Psoas muscle (tissue), 8 donors: ENCODE data around the gene GAB2. TPM values are rescaled to one million over a fixed set of nuclear protein-coding genes. Genes with fewer than 3 reads are reported as not detected.

ENCODE experiments used
- ATAC-seq, 4 donors: fragments of 200-7000 bp; cut with Tn5 transposase; one replicate each; pipeline ENCODE4 v1.9.1; 2020; ENCODE audit warnings: moderate library complexity in 3 of 4, mild to moderate bottlenecking in 2 of 4
- DNase-seq, 2 donors: peaks; one replicate each; pipeline ENCODE4 v3.0.0-alpha.2; 2020
- H3K27ac ChIP-seq: fragments of 200-600 bp; one replicate; pipeline ENCODE4 v1.8.0; 2022
- H3K27me3 ChIP-seq, 3 donors: fragments of 200-600 bp in 1 of 3; one replicate each; pipeline versions ENCODE4 v1.6.1 to v1.8.0; 2013 to 2022; ENCODE audit warnings: low read length in 2 of 3, mild to moderate bottlenecking in 2 of 3, moderate library complexity in 1 of 3; ENCODE audit not compliant: insufficient read depth in 3 of 3
- H3K36me3 ChIP-seq, 2 donors: fragments of 200-600 bp in 1 of 2; one replicate each; pipeline versions ENCODE4 v1.6.1 to v1.8.0; 2013 to 2022; ENCODE audit warnings: low read depth in 1 of 2, mild to moderate bottlenecking in 1 of 2, moderate library complexity in 1 of 2; ENCODE audit not compliant: insufficient read depth in 1 of 2
- H3K4me1 ChIP-seq: fragments of 200-600 bp; one replicate; pipeline ENCODE4 v1.8.0; 2022
- H3K4me3 ChIP-seq: fragments of 200-600 bp; one replicate; pipeline ENCODE4 v1.8.0; 2022; ENCODE audit warnings: mild to moderate bottlenecking
- H3K9me3 ChIP-seq: fragments of 200-600 bp; one replicate; pipeline ENCODE4 v1.8.0; 2022
- WGBS, 3 donors: extraction: QIAGEN DNeasy Blood & Tissue Kit; methylation state at CpG; one replicate each; pipeline versions ENCODE4 v1.1.6 to v1.1.7; 2013; 5-methylcytosine and 5-hydroxymethylcytosine counted together
- intact Hi-C, 2 donors: fragments of 100-400 bp; cut with DNase I; formaldehyde crosslinking; loops; one replicate each; pipeline versions ENCODE4 v1.11.0 to v1.14.2; 2022
- polyA plus RNA-seq, 3 donors: library from polyadenylated mRNA; stranded (reverse); fragments of 200-250 nt; gene quantifications; one replicate each; pipeline ENCODE4 v1.2.3, GENCODE V29; 2013
- total RNA-seq, 4 donors: library from RNA; stranded (reverse); fragmentation: NEBNext Ultra II Directional in 2 of 4; extraction: Animal tissue kit (Norgen Biotek cat#: 25700) in 2 of 4; gene quantifications; one replicate each; pipeline versions ENCODE4 v1.2.1 to v1.2.4, GENCODE V29; 2021 to 2023
- TF ChIP-seq, protein P1 (sequence below): fragments of 200-600 bp; IDR thresholded peaks from one replicate; pipeline ENCODE4 v1.8.0; 2022; ENCODE audit warnings: antibody characterized with exemption
- donor health status: healthy with polysubstance abuse.
- donor health status: DM: no; HTN: no; CAD: no; lungs with moderate emphysema.
- donor health status: Bipolar disorder and iron deficiency.
- donor health status: healthy.
- donor health status: DM: yes; HTN: yes; CAD: no.
- donor health status: DM: no; HTN: no; CAD: no.
- donor health status: DM: no; HTN: no; CAD: no.
- donor health status: DM: yes; HTN: yes; CAD: no.

GAB2 gene
- total and polyA plus RNA-seq, 7 donors = 2.7 to 6.3 (median 4.7) TPM

DNA sequence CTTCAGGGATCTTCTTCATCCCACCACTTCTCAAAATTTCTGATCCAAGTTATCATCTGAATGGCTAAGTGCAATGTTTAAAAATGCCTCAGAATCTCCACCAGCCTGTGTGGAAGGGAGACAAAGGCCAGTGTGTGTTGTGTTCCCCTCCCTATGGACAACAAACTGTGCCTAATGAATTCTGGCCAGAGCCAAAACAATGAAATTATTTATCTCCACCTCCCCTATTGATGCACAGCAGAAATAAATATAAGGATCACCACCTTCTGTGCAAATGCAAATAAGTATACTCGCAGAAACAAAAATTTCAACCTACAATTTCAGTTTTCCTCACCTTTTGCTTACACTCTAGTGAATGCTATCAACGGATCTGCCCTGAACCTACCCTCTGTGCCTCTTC, 75.8 kb downstream of the GAB2 start:
- Histone ChIP-seq H3K9me3 (no peaks in the 10 kb centered on the region), H3K27me3 (no peaks in the 10 kb centered on the region), H3K4me1 (no peaks in the 10 kb centered on the region), H3K27ac (no peak overlapping the region), H3K36me3 (no peaks in the 10 kb centered on the region), H3K4me3 (no peak overlapping the region)
- 94 to 96% (median 95%) methylated on average over 2 of the region's 2 CpGs for WGBS, 3 donors
- intact Hi-C loops = no loop called here
- TF ChIP-seq, protein P1, sequence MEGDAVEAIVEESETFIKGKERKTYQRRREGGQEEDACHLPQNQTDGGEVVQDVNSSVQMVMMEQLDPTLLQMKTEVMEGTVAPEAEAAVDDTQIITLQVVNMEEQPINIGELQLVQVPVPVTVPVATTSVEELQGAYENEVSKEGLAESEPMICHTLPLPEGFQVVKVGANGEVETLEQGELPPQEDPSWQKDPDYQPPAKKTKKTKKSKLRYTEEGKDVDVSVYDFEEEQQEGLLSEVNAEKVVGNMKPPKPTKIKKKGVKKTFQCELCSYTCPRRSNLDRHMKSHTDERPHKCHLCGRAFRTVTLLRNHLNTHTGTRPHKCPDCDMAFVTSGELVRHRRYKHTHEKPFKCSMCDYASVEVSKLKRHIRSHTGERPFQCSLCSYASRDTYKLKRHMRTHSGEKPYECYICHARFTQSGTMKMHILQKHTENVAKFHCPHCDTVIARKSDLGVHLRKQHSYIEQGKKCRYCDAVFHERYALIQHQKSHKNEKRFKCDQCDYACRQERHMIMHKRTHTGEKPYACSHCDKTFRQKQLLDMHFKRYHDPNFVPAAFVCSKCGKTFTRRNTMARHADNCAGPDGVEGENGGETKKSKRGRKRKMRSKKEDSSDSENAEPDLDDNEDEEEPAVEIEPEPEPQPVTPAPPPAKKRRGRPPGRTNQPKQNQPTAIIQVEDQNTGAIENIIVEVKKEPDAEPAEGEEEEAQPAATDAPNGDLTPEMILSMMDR = no peak
- DNase-seq (no peak), ATAC-seq (no peak)

DNA sequence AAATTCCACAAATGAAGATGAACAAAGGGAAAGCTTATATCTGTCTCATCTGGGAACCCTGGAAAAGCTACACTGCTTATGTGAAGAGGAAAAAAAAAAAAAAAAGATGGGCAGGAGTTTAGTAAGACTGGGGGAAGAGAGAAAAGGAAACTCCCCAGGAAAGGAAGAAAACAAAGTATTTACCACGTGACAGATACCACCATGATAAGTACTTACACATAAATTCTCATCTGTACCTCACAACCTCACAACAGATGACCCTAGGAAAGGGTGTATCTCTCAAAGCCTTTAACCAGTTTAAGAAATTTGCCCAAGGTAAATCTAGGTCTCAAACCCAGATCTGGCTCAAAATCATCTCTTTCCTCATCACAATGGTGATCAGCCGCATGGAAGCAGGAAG, 77.1 kb downstream of the GAB2 start:
- Histone ChIP-seq H3K27me3 (no peaks in the 10 kb centered on the region), H3K4me3 (no peak overlapping the region), H3K27ac (no peak overlapping the region), H3K4me1 (no peaks in the 10 kb centered on the region), H3K9me3 (no peaks in the 10 kb centered on the region), H3K36me3 (no peaks in the 10 kb centered on the region)
- intact Hi-C loops = no loop called here
- ATAC-seq (no peak), DNase-seq (no peak)
- 87 to 100% (median 87%) methylated on average over 2 of the region's 2 CpGs for WGBS, 3 donors
- TF ChIP-seq, protein P1 = no peak

DNA sequence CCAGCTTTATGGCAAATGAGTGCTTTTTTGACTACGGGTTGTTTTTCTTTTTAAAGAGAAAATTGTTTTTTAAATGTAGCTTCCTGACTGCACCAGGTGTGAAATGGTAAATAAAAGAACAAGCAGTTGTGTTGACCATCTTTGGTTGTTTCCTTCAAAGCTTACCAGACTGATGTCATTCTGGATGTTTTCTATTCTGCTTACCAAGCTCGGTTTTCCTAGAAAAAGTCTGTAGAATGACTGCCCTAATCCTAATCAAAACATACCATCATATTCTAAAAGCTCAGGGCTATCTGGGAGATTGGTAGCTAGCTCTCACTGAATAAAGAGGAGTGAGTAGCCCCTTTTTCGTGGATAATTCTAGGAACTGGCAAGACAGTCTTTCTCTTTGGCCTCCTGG, 77.7 kb downstream of the GAB2 start:
- H3K27ac ChIP-seq = no peak overlapping the region

DNA sequence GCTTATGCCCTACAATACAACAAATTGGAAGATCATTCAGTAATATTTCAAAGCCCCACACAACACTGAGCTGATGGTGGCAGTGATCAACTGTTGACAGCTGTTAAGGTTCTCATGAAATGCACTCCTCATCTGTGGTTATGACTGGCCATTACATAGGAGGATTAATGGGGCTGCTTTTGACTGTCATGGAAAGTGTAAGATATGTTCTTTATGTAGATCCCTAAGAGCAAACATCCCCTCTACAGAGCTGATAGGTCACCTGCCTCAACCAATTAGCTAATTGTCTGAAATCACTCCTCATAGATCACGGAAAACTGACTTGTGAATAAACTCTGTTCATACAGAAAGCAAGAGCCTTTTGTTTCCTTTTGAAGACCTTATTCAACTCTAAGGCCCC, 78.1 kb downstream of the GAB2 start:
- TF ChIP-seq, protein P1 = no peak
- Histone ChIP-seq H3K27me3 (no peaks in the 10 kb centered on the region), H3K27ac (no peak overlapping the region), H3K4me1 (no peaks in the 10 kb centered on the region), H3K4me3 (no peak overlapping the region), H3K36me3 (no peaks in the 10 kb centered on the region), H3K9me3 (no peaks in the 10 kb centered on the region)
- intact Hi-C loops = no loop called here
- WGBS, 3 donors = 87 to 90% (median 87%) methylated on average over 1 of the region's 1 CpG
- ATAC-seq (no peak), DNase-seq (no peak)

More for the DNA sequence above, 77.7 kb downstream of the GAB2 start:
- H3K9me3 ChIP-seq = no peaks in the 10 kb centered on the region
- no peaks in the 10 kb centered on the region for H3K36me3 ChIP-seq
- no peak for ATAC-seq
- no peak overlapping the region for H3K4me3 ChIP-seq
- WGBS, 3 donors = 67 to 71% (median 70%) methylated on average over 3 of the region's 3 CpGs
- no peaks in the 10 kb centered on the region for H3K27me3 ChIP-seq
- no peak for DNase-seq
- intact Hi-C loops = no loop called here
- no peaks in the 10 kb centered on the region for H3K4me1 ChIP-seq
- TF ChIP-seq, protein P1 = no peak

DNA sequence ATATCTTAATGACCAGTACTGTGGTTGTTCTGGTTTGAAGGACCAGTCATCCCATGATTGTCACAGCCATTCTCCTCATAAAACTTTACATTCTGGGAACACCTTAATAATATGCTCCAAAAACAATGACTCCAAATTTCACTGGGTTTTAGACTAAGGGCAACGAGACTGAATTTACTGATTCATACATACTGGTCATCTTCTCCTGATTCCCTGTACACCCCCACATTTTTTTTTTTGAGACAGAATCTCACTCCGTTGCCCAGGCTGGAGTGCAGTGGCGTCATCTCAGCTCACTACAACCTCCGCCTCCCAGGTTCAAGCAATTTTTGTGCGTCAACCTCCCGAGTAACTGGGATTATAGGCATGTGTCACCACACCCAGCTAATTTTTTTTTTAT, 78.9 kb downstream of the GAB2 start:
- no peak for ATAC-seq
- intact Hi-C loops = no loop called here
- TF ChIP-seq, protein P1 = no peak
- Histone ChIP-seq H3K9me3 (no peaks in the 10 kb centered on the region), H3K4me1 (no peaks in the 10 kb centered on the region), H3K4me3 (no peak overlapping the region), H3K36me3 (no peaks in the 10 kb centered on the region), H3K27me3 (no peaks in the 10 kb centered on the region), H3K27ac (no peak overlapping the region)
- DNase-seq = no peak
- WGBS, 3 donors = 95 to 97% (median 96%) methylated on average over 6 of the region's 6 CpGs
